ENCODE results near the gene FAM20C. TPM values are rescaled to one million over a fixed set of nuclear protein-coding genes. Genes with fewer than 3 reads are reported as not detected.

Gene FAM20C
- total RNA-seq, 2 experiments from 2014 or later: 1.3 to 1.7 TPM

DNA sequence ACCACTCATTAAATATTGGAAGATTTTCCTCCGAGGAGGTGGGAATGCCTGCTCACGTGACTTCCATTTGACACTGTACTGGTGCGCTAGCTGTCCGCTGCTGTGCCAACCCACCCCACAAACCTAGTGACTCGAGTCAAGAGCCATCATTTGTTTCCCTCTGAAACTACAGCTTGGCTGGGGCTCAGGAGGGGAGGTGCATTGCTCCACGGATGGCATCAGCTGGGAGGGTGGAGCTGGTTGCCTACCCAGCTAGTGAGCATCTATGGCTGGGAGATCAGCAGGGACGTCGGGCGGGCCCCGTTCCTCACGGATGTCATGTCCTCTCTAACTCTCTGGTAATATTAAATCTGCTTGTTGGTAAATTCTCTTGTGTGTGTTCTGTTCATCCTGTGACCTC is 88.1 kb downstream of the FAM20C start:
- no peaks in the 10 kb centered on the region for H3K4me1 Mint-ChIP-seq (ENCODE audit: low read depth)
- H3K36me3 Mint-ChIP-seq (ENCODE audit: low read depth): no peaks in the 10 kb centered on the region
- intact Hi-C loops (cut with DNase I, micrococcal nuclease): no loop called here
- CTCF ChIA-PET: no interaction called here
- H3K4me1 ChIP-seq (ENCODE audit: insufficient read depth, low read length): no peaks in the 10 kb centered on the region
- no peak overlapping the region for H3K27ac ChIP-seq (ENCODE audit: low read depth in 1 of 2, low read length in 2 of 2)
- no peak for DNase-seq
- H3K4me3 Mint-ChIP-seq: no peak overlapping the region
- H3K9me3 Mint-ChIP-seq: no peaks in the 10 kb centered on the region
- peaks cover 9 to 35% of the 10 kb centered on the region in 2 experiments for H3K9me3 ChIP-seq (ENCODE audit: control insufficient read depth in 1 of 2, insufficient read depth in 1 of 2, low read length in 2 of 2)
- H3K36me3 ChIP-seq (ENCODE audit: insufficient read depth, low read length): no peaks in the 10 kb centered on the region
- no peak overlapping the region for H3K4me3 ChIP-seq (ENCODE audit: low read length)
- H3K27me3 Mint-ChIP-seq: peaks cover 23% of the 10 kb centered on the region
- H3K27ac Mint-ChIP-seq: no peak overlapping the region
- peaks cover 4 to 9% of the 10 kb centered on the region in 2 experiments for H3K27me3 ChIP-seq (ENCODE audit: control insufficient read depth in 1 of 2, insufficient read depth in 2 of 2, low read length in 2 of 2)
- ATAC-seq (ENCODE audit: poor library complexity): no peak
- TF ChIP-seq, protein P1, sequence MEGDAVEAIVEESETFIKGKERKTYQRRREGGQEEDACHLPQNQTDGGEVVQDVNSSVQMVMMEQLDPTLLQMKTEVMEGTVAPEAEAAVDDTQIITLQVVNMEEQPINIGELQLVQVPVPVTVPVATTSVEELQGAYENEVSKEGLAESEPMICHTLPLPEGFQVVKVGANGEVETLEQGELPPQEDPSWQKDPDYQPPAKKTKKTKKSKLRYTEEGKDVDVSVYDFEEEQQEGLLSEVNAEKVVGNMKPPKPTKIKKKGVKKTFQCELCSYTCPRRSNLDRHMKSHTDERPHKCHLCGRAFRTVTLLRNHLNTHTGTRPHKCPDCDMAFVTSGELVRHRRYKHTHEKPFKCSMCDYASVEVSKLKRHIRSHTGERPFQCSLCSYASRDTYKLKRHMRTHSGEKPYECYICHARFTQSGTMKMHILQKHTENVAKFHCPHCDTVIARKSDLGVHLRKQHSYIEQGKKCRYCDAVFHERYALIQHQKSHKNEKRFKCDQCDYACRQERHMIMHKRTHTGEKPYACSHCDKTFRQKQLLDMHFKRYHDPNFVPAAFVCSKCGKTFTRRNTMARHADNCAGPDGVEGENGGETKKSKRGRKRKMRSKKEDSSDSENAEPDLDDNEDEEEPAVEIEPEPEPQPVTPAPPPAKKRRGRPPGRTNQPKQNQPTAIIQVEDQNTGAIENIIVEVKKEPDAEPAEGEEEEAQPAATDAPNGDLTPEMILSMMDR (IDR thresholded peaks at IDR 0.05): no peak
- POLR2A ChIA-PET: no interaction called here

DNA sequence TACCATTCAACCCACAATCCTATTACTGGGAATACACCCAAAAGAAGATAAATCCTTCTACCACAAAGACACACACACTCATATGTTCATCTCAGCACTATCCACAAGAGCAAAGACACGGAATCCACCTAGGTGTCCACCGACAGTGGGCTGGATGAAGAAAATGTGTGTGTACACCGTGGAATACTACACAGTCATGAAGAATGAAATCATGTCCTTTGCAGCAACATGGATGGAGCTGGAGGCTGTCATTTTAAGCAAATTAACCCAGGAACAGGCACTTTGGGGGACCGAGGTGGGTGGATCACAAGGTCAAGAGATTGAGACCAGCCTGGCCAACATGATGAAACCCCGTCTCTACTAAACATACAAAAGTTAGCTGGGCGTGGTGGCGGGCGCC is 89.3 kb downstream of the FAM20C start:
- Mint-ChIP-seq H3K4me1 (ENCODE audit: low read depth) (no peaks in the 10 kb centered on the region), H3K36me3 (ENCODE audit: low read depth) (no peaks in the 10 kb centered on the region), H3K27me3 (peaks cover 28% of the 10 kb centered on the region), H3K27ac (no peak overlapping the region), H3K9me3 (no peaks in the 10 kb centered on the region), H3K4me3 (no peak overlapping the region)
- TF ChIP-seq, protein P1 (IDR thresholded peaks at IDR 0.05): no peak
- no peaks in the 10 kb centered on the region for H3K36me3 ChIP-seq (ENCODE audit: insufficient read depth, low read length)
- H3K4me1 ChIP-seq (ENCODE audit: insufficient read depth, low read length): no peaks in the 10 kb centered on the region
- no peak overlapping the region for H3K27ac ChIP-seq (ENCODE audit: low read depth in 1 of 2, low read length in 2 of 2)
- DNase-seq: no peak
- no peak for ATAC-seq (ENCODE audit: poor library complexity)
- peaks cover 0 to 23% of the 10 kb centered on the region in 2 experiments for H3K9me3 ChIP-seq (ENCODE audit: control insufficient read depth in 1 of 2, insufficient read depth in 1 of 2, low read length in 2 of 2)
- intact Hi-C loops (cut with DNase I, micrococcal nuclease): no loop called here
- ChIA-PET CTCF (no interaction called here), POLR2A (no interaction called here)
- H3K27me3 ChIP-seq (ENCODE audit: control insufficient read depth in 1 of 2, insufficient read depth in 2 of 2, low read length in 2 of 2): peaks cover 4 to 9% of the 10 kb centered on the region in 2 experiments
- H3K4me3 ChIP-seq (ENCODE audit: low read length): no peak overlapping the region

DNA sequence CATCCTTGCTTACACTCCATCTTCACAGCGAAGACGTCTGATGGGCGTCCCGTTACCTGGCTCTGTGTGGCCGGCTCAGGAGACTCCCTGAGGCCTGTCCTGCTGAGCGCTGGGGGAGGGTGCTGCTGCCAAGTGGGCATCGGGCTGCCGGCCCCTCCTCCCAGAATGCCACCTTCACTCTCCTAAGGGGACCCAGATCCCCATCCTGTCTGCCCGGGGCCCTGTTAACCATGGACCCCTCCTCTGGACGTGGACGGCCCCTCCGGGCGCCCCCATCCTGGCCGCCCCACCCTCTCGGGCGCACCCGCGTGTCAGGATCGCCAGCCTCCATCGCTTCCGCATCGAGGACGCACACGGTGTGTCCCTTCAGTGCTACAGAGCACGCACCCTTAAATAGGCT is 90.2 kb downstream of the FAM20C start:
- Histone ChIP-seq H3K27me3 (ENCODE audit: control insufficient read depth in 1 of 2, insufficient read depth in 2 of 2, low read length in 2 of 2) (peaks cover 4 to 9% of the 10 kb centered on the region in 2 experiments), H3K4me3 (ENCODE audit: low read length) (no peak overlapping the region), H3K4me1 (ENCODE audit: insufficient read depth, low read length) (no peaks in the 10 kb centered on the region), H3K36me3 (ENCODE audit: insufficient read depth, low read length) (no peaks in the 10 kb centered on the region), H3K27ac (ENCODE audit: low read depth in 1 of 2, low read length in 2 of 2) (no peak overlapping the region), H3K9me3 (ENCODE audit: control insufficient read depth in 1 of 2, insufficient read depth in 1 of 2, low read length in 2 of 2) (peaks cover 0 to 21% of the 10 kb centered on the region in 2 experiments)
- Mint-ChIP-seq H3K4me3 (no peak overlapping the region), H3K27ac (no peak overlapping the region), H3K36me3 (ENCODE audit: low read depth) (no peaks in the 10 kb centered on the region), H3K9me3 (no peaks in the 10 kb centered on the region), H3K27me3 (peaks cover 27% of the 10 kb centered on the region), H3K4me1 (ENCODE audit: low read depth) (no peaks in the 10 kb centered on the region)
- DNase-seq (no peak), ATAC-seq (ENCODE audit: poor library complexity) (no peak)
- ChIA-PET CTCF (no interaction called here), POLR2A (no interaction called here)
- TF ChIP-seq, protein P1 (IDR thresholded peaks at IDR 0.05): no peak
- intact Hi-C loops (cut with DNase I, micrococcal nuclease): no loop called here

Data from CD4-positive, alpha-beta T cell (primary cell).